Astrocyte (in vitro differentiated cells and primary cell): ENCODE measurements around the gene IER2.

ENCODE experiments used
- EZH2 ChIP-seq: IDR thresholded peaks from 2 replicates; pipeline ENCODE4 v1.6.1; 2012; ENCODE audit warnings: mild to moderate bottlenecking, low read length, inconsistent platforms; ENCODE audit not compliant: insufficient read depth
- TF ChIP-seq, protein P1 (sequence below): IDR thresholded peaks from 2 replicates; pipeline ENCODE4 v1.5.1; 2011; ENCODE audit warnings: low read depth, mild to moderate bottlenecking, inconsistent platforms, low read length, moderate library complexity; ENCODE audit not compliant: insufficient read depth

GRCh38 chr19:13176345-13176744, 26.1 kb downstream of the IER2 start:
- TF ChIP-seq, protein P1, sequence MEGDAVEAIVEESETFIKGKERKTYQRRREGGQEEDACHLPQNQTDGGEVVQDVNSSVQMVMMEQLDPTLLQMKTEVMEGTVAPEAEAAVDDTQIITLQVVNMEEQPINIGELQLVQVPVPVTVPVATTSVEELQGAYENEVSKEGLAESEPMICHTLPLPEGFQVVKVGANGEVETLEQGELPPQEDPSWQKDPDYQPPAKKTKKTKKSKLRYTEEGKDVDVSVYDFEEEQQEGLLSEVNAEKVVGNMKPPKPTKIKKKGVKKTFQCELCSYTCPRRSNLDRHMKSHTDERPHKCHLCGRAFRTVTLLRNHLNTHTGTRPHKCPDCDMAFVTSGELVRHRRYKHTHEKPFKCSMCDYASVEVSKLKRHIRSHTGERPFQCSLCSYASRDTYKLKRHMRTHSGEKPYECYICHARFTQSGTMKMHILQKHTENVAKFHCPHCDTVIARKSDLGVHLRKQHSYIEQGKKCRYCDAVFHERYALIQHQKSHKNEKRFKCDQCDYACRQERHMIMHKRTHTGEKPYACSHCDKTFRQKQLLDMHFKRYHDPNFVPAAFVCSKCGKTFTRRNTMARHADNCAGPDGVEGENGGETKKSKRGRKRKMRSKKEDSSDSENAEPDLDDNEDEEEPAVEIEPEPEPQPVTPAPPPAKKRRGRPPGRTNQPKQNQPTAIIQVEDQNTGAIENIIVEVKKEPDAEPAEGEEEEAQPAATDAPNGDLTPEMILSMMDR = no peak
- no peak for TF ChIP-seq EZH2
